ENCODE results near the gene ACOX2. TPM values are rescaled to one million over a fixed set of nuclear protein-coding genes. Genes with fewer than 3 reads are reported as not detected.

The ACOX2 gene
- total RNA-seq, 2 donors from 2014 or later, result 20.1 to 28.2 TPM

GRCh38 chr3:58520403-58521335, 16.3 kb downstream of the ACOX2 start:
- DNase-seq (no peak), ATAC-seq (peak in 1 of 2 donors; percentile 38)
- intact Hi-C loops (cut with DNase I), result no loop called here

DNA sequence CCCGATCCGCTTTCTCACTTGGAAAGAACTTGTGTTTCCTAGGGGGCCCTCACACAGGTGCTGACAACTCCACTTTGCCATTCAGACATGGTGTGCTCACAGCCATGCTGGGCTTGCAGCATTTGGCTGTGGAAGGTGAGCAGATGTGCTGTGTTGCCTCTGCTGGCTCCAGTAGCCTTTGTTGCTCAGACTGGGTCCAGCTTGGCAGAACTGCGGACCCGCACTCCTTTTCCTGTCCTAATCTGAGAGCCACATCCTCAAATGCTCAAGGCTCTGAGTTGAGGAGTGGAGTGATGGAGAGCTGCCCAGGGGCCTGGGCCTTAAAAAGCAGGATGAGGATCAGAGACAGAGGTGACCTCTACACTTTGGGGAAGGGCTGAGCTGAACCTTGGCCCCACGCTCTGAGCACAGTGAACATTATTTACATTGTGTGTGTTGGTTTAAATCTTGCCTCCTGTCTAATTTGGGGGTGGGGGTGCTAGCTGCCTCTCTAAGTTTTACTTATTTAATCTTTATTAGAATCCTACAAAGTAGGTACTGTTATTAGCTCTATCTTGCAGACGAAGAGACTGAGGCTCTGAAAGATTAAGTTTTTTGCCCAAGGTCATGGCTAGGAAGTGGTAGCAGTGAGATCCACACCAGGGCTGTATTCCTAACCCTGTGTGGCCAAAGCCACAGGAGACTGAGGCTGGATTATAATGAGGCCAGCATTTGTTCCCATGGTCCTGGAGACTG, 17.2 kb downstream of the ACOX2 start:
- no peak for ATAC-seq
- DNase-seq, result no peak
- intact Hi-C loops (cut with DNase I), result no loop called here

DNA sequence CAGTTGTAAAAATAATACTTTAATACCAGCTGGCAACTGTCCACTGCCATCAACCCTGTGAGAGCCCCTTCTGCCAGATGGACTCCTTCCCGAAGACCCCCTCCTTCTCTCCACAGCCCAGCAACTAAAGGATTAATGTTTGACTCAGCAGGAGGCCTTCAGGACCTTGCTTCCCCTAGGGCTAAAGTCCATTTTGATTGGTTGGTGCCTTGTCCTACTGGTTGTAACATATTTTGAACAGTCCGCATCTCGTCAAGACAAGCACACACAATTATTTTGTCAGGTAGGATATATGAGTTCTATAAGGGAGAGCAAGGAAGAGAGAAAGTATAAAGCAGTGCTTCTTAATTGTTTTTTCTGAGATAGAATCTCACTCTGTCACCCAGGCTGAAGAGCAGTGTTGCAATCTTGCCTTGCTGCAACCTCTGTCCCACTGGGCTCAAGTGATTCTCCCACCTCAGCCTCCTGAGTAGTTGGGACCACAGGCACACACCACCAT, 18.6 kb downstream of the ACOX2 start:
- no peak for DNase-seq
- intact Hi-C loops (cut with DNase I), result no loop called here
- ATAC-seq, result no peak

DNA sequence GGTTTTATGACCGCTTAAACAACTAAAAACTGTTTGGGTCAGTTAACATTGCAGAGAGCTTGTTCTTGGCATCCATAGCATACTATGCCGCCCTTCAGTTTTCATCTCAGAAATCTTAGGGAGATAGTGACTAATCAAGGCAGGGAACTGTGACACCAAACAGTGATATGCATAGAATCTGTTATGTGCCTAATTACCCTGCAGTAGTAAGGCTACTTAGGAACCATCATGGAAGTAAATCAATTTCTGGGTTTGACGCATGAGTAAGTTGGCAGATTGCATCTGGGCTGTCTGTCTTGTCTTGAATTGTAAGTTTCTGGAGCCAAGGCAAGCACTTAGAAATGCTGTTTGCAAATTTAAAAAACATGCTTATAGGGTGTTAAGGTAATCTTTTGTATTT, 22.6 kb downstream of the ACOX2 start:
- intact Hi-C loops (cut with DNase I), result no loop called here
- ATAC-seq, result no peak
- DNase-seq, result no peak

- intact Hi-C loops (cut with DNase I), result no loop called here
- ATAC-seq (no peak), DNase-seq (no peak)
Observed at GRCh38 chr3:58508437-58508836, 28.6 kb downstream of the ACOX2 start.

GRCh38 chr3:58507356-58508078, 29.5 kb downstream of the ACOX2 start:
- no peak for ATAC-seq
- DNase-seq, result no peak
- intact Hi-C loops (cut with DNase I), result no loop called here

- intact Hi-C loops (cut with DNase I), result no loop called here
- no peak for DNase-seq
- no peak for ATAC-seq
Observed at GRCh38 chr3:58502872-58503271, 34.1 kb downstream of the ACOX2 start.

- peak in 1 of 2 donors; percentile 7 for ATAC-seq
- DNase-seq, result no peak
Observed at GRCh38 chr3:58497097-58497496, 39.9 kb downstream of the ACOX2 start.

GRCh38 chr3:58496206-58496857, 40.7 kb downstream of the ACOX2 start:
- DNase-seq (no peak), ATAC-seq (no peak)
- intact Hi-C loops (cut with DNase I), result no loop called here

More at GRCh38 chr3:58497097-58497496, 39.9 kb downstream of the ACOX2 start:
- intact Hi-C loops (cut with DNase I), result no loop called here

- ATAC-seq, result no peak
- no peak for DNase-seq
- intact Hi-C loops (cut with DNase I), result no loop called here
Observed at GRCh38 chr3:58495101-58495500, 41.9 kb downstream of the ACOX2 start.

- DNase-seq (no peak), ATAC-seq (no peak)
- intact Hi-C loops (cut with DNase I), result loop anchor here in 1 of 2 donors (5.0 kb wide), 2 partner anchors 62 to 162 kb away; partner anchors contain the start of genes PDHB and PXK
Observed at GRCh38 chr3:58494107-58494506, 42.9 kb downstream of the ACOX2 start.

DNA sequence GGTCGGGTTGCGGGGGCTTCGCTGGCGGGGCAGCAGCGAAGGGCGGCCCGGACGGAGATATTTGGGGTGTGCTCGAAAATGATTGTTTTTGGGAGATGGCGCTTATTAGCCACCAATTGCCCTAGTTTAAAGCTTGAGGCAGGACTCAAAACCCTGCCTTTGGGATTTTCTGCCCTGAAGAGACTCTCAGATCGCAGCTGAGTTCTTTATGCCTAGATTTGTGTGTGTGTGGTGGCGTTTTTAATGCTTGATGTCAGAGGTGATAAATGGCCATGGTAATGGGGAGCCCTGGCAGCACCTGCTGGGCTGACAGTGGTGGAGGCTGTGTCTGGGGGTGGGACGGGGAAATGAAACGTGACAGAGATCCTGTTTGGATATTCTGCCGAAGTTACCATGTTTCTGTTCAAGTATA, 44.5 kb downstream of the ACOX2 start:
- ATAC-seq (no peak), DNase-seq (no peak)
- intact Hi-C loops (cut with DNase I), result loop anchor here in 1 of 2 donors (5.0 kb wide), 2 partner anchors 60 to 160 kb away; partner anchors contain the start of genes PDHB and PXK

- intact Hi-C loops (cut with DNase I), result loop anchor here in 1 of 2 donors (5.0 kb wide), 2 partner anchors 59 to 159 kb away; partner anchors contain the start of genes PDHB and PXK
- peak; percentile 96 to 97 for ATAC-seq
- peak; percentile 95 for DNase-seq
Observed at GRCh38 chr3:58491506-58492402, 45.2 kb downstream of the ACOX2 start, which contains the start of gene KCTD6. Gene KCTD6, plus strand, starts transcription at chr3:58492096. Its CDS starts 6,660 bp downstream, at chr3:58498756.

DNA sequence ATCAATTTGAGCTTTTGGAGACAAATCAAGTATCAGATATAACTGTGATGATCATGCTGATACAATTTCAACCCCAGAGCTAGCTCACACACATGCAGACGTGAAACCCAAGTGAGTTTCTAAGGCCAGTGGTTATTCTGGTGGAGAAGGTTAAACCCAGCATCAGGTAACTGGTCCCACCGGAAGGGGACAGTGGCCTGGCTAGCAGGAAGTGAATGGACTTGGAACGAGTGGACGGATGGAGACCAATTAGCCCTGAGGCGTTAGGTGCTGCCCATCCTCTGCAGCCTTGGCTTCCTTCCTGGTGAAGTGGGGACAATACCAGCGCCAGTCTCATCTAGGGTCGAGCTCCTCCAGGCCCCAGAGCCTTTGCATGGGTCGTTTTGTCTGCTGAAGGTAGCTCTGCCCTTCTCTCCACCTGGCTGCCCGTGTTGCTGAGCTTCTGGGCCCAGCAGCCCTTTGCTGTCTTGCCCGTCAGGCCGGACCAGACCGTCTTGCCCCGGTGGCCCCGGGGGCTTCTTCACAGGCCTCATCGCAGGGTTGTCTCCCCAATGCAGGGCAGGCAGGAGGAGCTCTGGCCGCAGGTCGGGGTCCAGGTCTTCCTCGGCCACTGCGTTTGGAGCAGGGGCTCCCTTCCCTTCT, 46.0 kb downstream of the ACOX2 start:
- DNase-seq (peak; percentile 37), ATAC-seq (peak in 1 of 2 donors; percentile 4)
- intact Hi-C loops (cut with DNase I), result loop anchor here in 1 of 2 donors (5.0 kb wide), 2 partner anchors 59 to 159 kb away; partner anchors contain the start of genes PDHB and PXK

DNA sequence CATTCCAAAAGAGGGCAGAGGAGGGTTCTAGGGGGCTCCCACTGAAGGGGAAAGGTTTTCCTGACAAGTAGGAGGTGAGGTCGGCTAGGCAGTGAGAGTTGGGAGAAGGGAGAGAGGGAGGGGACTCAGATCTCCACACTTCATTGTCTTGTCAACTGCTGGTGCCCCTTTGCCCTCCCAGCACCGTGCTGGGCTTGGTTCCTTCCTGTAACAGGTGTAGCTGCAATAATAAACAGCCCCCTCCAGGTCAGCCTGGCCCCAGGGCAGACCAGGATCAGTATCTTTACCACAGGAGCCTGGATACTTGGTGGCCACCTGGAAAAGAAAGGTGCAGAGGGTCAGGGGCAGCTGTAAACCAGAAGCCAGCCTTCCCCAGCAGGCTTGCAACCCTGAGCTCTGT, 48.0 kb downstream of the ACOX2 start:
- ATAC-seq, result no peak

GRCh38 chr3:58487140-58487886, 49.7 kb downstream of the ACOX2 start:
- intact Hi-C loops (cut with DNase I), result no loop called here
- ATAC-seq (peak in 1 of 2 donors; percentile 18), DNase-seq (peak; percentile 62)

More for the DNA sequence above, 48.0 kb downstream of the ACOX2 start:
- intact Hi-C loops (cut with DNase I), result no loop called here
- no peak for DNase-seq
